Ishikawa (cell line): Measurements from ENCODE around the gene PGAM2.

Experiments
- CEBPB ChIP-seq: IDR thresholded peaks from 2 replicates; pipeline ENCODE4 v1.6.1; 2012
- CREB1 ChIP-seq: IDR thresholded peaks from 2 replicates; pipeline ENCODE4 v1.6.1; 2012; ENCODE audit warnings: low read depth
- EGR1 ChIP-seq: IDR thresholded peaks from 2 replicates; pipeline ENCODE4 v1.6.1; 2012
- EP300 ChIP-seq: IDR thresholded peaks from 2 replicates; pipeline ENCODE4 v1.6.1; 2012; ENCODE audit warnings: borderline replicate concordance
- FOXM1 ChIP-seq: IDR thresholded peaks from 2 replicates; pipeline ENCODE4 v1.6.1; 2012; ENCODE audit warnings: low read depth, borderline replicate concordance
- NFIC ChIP-seq: IDR thresholded peaks from 2 replicates; pipeline ENCODE4 v1.6.1; 2012
- RAD21 ChIP-seq: IDR thresholded peaks from 2 replicates; pipeline ENCODE4 v1.6.1; 2012; ENCODE audit warnings: low read depth
- TAF1 ChIP-seq: IDR thresholded peaks from 2 replicates; pipeline ENCODE4 v1.6.1; 2012; ENCODE audit warnings: low read depth, mild to moderate bottlenecking
- TCF12 ChIP-seq: IDR thresholded peaks from 2 replicates; pipeline ENCODE4 v1.6.1; 2012; ENCODE audit warnings: low read depth
- TEAD4 ChIP-seq: IDR thresholded peaks from 2 replicates; pipeline ENCODE4 v1.6.1; 2012
- YY1 ChIP-seq: IDR thresholded peaks from 2 replicates; pipeline ENCODE4 v1.6.1; 2012; ENCODE audit warnings: low read depth
- ZBTB7A ChIP-seq: IDR thresholded peaks from 2 replicates; pipeline ENCODE4 v1.6.1; 2012; ENCODE audit warnings: low read depth
- TF ChIP-seq, protein P1 (sequence below): IDR thresholded peaks from 2 replicates; pipeline ENCODE4 v1.6.1; 2012
- TF ChIP-seq, protein P2 (sequence below): IDR thresholded peaks from 2 replicates; pipeline ENCODE4 v1.6.1; 2012
- TF ChIP-seq, protein P3 (sequence below): IDR thresholded peaks from 2 replicates; pipeline ENCODE4 v1.6.1; 2012; ENCODE audit warnings: low read depth, mild to moderate bottlenecking

PGAM2 gene

DNA sequence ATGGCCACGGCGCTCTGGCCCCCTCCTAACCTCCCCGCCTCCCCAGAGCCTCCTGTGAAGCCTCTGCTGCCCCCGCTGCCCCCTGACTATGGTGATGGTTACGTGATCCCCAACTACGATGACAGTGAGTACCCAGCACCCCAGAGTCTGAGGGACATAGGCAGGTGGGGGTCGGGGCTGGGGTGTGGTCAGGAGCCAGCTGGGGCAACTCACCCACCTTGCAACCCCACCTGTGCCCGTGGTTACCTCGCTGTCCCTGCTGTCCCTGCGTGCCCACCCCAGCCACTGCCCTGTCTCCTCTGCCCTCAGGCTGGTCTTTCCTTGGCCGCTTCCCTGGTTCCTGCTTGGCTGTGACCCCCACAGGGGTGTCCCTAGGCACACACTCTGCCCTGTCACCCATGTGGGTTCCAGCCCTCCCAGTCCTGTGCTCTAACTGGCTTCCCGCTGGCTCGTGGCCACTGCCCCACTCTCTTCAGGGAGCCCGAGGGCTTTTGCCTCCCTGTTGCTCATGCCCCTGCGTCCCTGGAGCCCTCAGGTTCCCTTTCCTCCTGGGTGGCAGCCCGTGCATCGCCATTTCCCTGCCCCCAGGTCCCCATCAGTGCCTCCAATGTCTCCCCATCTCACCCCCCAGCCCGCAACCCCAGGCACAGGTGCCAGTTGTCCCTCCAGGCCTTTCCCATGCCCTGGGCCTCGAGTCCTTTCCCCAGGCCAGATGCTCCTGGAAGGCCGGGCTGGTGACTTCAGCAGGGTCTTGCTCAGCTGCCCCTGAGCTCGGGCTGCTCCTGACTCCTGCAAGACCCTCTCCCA lies 42.8 kb upstream of the PGAM2 start:
- no peak for TF ChIP-seq CEBPB
- TF ChIP-seq YY1: no peak
- TF ChIP-seq EGR1: no peak
- TF ChIP-seq, protein P1, sequence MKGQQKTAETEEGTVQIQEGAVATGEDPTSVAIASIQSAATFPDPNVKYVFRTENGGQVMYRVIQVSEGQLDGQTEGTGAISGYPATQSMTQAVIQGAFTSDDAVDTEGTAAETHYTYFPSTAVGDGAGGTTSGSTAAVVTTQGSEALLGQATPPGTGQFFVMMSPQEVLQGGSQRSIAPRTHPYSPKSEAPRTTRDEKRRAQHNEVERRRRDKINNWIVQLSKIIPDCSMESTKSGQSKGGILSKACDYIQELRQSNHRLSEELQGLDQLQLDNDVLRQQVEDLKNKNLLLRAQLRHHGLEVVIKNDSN: no peak

DNA sequence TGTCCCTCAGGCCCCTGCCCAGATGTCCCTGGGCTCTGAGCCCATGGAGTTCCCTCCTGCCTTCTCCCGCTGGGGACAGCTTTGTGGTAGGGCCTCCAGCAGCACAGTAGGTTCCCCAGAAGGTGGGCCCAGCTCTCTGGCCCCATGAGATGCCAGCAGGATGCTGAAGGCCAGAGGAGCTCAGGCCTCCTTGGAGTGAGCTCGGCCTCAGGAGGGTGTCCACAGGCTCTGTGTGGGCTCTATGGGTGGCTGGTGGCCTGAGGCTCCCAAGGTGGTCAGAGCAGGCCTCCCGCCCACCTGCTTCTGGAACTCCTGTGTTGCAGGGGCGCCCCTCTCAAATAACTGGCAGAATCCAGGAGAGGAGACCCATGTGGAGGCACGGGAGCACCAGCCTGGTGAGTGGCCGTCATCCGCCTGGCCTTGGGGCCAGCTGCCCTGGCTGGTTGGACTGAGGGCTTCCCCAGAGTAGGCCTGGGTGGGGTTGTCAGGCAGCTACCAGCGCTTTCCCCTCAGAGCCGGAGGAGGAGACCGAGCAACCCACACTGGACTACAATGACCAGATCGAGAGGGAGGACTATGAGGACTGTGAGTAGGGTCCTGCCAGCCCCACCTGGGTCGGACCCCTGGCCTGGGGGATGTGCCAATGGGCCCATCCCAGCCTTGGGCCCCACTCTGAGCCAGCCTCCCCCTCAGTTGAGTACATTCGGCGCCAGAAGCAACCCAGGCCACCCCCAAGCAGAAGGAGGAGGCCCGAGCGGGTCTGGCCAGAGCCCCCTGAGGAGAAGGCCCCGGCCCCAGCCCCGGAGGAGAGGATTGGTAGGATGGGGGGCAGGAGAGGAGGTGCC lies 42.0 kb upstream of the PGAM2 start:
- no peak for TF ChIP-seq FOXM1
- no peak for TF ChIP-seq CEBPB
- TF ChIP-seq YY1: no peak
- no peak for TF ChIP-seq TAF1
- no peak for TF ChIP-seq ZBTB7A
- TF ChIP-seq TCF12: no peak
- TF ChIP-seq, protein P2, sequence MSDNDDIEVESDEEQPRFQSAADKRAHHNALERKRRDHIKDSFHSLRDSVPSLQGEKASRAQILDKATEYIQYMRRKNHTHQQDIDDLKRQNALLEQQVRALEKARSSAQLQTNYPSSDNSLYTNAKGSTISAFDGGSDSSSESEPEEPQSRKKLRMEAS: no peak
- TF ChIP-seq, protein P3, sequence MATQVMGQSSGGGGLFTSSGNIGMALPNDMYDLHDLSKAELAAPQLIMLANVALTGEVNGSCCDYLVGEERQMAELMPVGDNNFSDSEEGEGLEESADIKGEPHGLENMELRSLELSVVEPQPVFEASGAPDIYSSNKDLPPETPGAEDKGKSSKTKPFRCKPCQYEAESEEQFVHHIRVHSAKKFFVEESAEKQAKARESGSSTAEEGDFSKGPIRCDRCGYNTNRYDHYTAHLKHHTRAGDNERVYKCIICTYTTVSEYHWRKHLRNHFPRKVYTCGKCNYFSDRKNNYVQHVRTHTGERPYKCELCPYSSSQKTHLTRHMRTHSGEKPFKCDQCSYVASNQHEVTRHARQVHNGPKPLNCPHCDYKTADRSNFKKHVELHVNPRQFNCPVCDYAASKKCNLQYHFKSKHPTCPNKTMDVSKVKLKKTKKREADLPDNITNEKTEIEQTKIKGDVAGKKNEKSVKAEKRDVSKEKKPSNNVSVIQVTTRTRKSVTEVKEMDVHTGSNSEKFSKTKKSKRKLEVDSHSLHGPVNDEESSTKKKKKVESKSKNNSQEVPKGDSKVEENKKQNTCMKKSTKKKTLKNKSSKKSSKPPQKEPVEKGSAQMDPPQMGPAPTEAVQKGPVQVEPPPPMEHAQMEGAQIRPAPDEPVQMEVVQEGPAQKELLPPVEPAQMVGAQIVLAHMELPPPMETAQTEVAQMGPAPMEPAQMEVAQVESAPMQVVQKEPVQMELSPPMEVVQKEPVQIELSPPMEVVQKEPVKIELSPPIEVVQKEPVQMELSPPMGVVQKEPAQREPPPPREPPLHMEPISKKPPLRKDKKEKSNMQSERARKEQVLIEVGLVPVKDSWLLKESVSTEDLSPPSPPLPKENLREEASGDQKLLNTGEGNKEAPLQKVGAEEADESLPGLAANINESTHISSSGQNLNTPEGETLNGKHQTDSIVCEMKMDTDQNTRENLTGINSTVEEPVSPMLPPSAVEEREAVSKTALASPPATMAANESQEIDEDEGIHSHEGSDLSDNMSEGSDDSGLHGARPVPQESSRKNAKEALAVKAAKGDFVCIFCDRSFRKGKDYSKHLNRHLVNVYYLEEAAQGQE: no peak
- no peak for TF ChIP-seq RAD21
- TF ChIP-seq CREB1: no peak
- TF ChIP-seq EP300: no peak
- TF ChIP-seq NFIC: no peak
- TF ChIP-seq, protein P1: no peak
- no peak for TF ChIP-seq TEAD4
- TF ChIP-seq EGR1: no peak

DNA sequence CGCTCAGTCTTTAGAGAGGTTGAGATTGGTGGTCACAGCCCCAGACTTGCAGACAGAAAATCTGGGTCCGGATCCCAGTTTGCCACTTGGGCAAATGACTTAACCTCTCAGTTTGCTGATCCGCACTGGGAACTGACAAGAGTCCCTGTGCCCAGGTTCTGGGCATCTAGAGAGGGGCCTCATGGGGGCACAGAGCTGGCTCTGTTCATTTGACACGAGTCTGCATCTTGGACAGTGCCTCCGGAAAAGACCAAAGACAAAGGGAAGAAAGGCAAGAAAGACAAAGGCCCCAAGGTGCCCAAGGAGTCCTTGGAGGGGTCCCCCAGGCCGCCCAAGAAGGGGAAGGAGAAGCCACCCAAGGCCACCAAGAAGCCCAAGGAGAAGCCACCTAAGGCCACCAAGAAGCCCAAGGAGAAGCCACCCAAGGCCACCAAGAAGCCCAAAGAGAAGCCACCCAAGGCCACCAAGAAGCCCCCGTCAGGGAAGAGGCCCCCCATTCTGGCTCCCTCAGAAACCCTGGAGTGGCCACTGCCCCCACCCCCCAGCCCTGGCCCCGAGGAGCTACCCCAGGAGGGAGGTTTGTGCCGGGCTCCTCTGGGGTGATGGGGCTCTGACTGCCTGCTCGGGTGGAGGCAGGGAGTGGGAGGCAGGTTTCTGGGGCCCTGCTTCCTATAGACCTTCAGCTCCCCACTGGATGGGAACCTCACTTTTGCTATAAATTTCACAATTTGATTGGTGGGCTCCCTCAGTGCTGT lies 41.1 kb upstream of the PGAM2 start:
- TF ChIP-seq CREB1 (no peak), ZBTB7A (no peak), TEAD4 (no peak), EP300 (no peak), RAD21 (no peak), EGR1 (no peak), TCF12 (no peak), TAF1 (no peak), NFIC (no peak), CEBPB (no peak), FOXM1 (no peak)
- TF ChIP-seq, protein P1: no peak
- TF ChIP-seq, protein P2: no peak
- TF ChIP-seq, protein P3: no peak

DNA sequence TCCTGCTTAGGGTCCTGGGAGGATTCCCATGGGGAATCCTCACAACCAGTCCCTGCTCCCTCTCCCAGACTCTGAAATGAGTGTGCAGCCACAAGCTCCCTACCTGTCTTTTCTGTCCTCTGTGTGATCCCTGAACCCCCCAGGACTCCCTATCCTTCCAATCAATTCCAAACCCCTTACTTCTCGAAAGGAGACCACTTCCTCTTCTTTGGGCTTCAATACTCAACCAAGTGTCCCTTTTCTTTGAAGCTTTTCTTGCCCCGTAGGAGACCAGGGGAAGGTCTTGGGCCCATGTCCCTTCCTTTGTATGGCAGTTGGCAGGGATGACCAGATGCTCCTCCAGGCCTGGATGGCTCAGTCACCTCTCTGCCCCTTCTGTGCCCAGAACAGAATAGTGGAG lies 40.5 kb upstream of the PGAM2 start:
- TF ChIP-seq, protein P1: no peak
- TF ChIP-seq FOXM1 (no peak), EGR1 (no peak), RAD21 (no peak), TEAD4 (no peak), CEBPB (no peak), NFIC (no peak)
